Liver (tissue), 3 donors: ENCODE measurements around the gene SATB1.

Experiments
- CTCF ChIP-seq: fragments of 150-350 bp; IDR thresholded peaks from 2 replicates; pipeline ENCODE4 v1.5.1; 2017; ENCODE audit warnings: improper control_type of control experiment, low read depth, low read length; ENCODE audit not compliant: missing input control
- EGR1 ChIP-seq, 2 donors: IDR thresholded peaks; 2 replicates each; pipeline ENCODE4 v1.6.1; 2016 to 2018; ENCODE audit warnings: antibody characterized with exemption in 2 of 2, low read depth in 2 of 2
- FOXA2 ChIP-seq: IDR thresholded peaks from 2 replicates; pipeline ENCODE4 v1.6.1; 2016; ENCODE audit warnings: antibody characterized with exemption
- GABPA ChIP-seq, 2 donors: IDR thresholded peaks in 1 of 2; conservative IDR thresholded peaks in 1 of 2; 2 replicates each; pipeline ENCODE4 v1.6.1; 2016; ENCODE audit warnings: antibody characterized with exemption in 2 of 2, mild to moderate bottlenecking in 1 of 2, moderate library complexity in 1 of 2
- MAX ChIP-seq: IDR thresholded peaks from 2 replicates; pipeline ENCODE4 v1.6.1; 2016; ENCODE audit warnings: antibody characterized with exemption
- NR2F2 ChIP-seq: IDR thresholded peaks from 2 replicates; pipeline ENCODE4 v1.6.1; 2016; ENCODE audit warnings: antibody characterized with exemption
- RAD21 ChIP-seq, 2 donors: IDR thresholded peaks; 2 replicates each; pipeline ENCODE4 v1.6.1; 2016; ENCODE audit warnings: antibody characterized with exemption in 2 of 2, mild to moderate bottlenecking in 2 of 2
- REST ChIP-seq: IDR thresholded peaks from 2 replicates; pipeline ENCODE4 v1.6.1; 2016; ENCODE audit warnings: antibody characterized with exemption, mild to moderate bottlenecking
- RXRA ChIP-seq, 2 donors: IDR thresholded peaks; 2 replicates each; pipeline ENCODE4 v1.6.1; 2017 to 2018; ENCODE audit warnings: antibody characterized with exemption in 2 of 2, mild to moderate bottlenecking in 1 of 2
- SP1 ChIP-seq: IDR thresholded peaks from 2 replicates; pipeline ENCODE4 v1.6.1; 2018; ENCODE audit warnings: antibody characterized with exemption, mild to moderate bottlenecking
- TAF1 ChIP-seq: conservative IDR thresholded peaks from 2 replicates; pipeline ENCODE4 v1.6.1; 2016; ENCODE audit warnings: antibody characterized with exemption, mild to moderate bottlenecking
- YY1 ChIP-seq: IDR thresholded peaks from 2 replicates; pipeline ENCODE4 v1.6.1; 2016; ENCODE audit warnings: antibody characterized with exemption, mild to moderate bottlenecking
- ZBTB33 ChIP-seq: IDR thresholded peaks from 2 replicates; pipeline ENCODE4 v1.6.1; 2016; ENCODE audit warnings: antibody characterized with exemption
- donor health status: healthy.
- donor health status: healthy.

GRCh38 chr3:18343809-18344208 lies 81.3 kb downstream of the SATB1 start:
- TF ChIP-seq CTCF (no peak), TAF1 (no peak), NR2F2 (no peak), MAX (no peak), REST (no peak), YY1 (no peak), RXRA (IDR thresholded peaks at IDR 0.05) (no peak), EGR1 (IDR thresholded peaks at IDR 0.05; ENCODE audit: low read depth in 2 of 2) (no peak), SP1 (no peak), FOXA2 (no peak), GABPA (IDR thresholded peaks at IDR 0.05 in 1 of 2, conservative IDR thresholded peaks at IDR 0.05 in 1 of 2) (no peak), ZBTB33 (no peak), RAD21 (IDR thresholded peaks at IDR 0.05) (no peak)
